PFSK-1 (cell line): ENCODE data around the gene WDR43.

Source experiments
- FOXP2 ChIP-seq: optimal IDR thresholded peaks from 2 replicates; pipeline ENCODE3; 2011; ENCODE audit warnings: borderline replicate concordance, control low read depth, inconsistent platforms; ENCODE audit not compliant: insufficient read depth; ENCODE audit errors: extremely low read length, extremely low read depth
- POLR2AphosphoS5 ChIP-seq: IDR thresholded peaks from 2 replicates; pipeline ENCODE4 v1.6.1; 2012; ENCODE audit warnings: low read depth, mild to moderate bottlenecking, control low read depth, low read length, moderate library complexity
- SIN3A ChIP-seq: IDR thresholded peaks from 2 replicates; pipeline ENCODE4 v1.6.1; 2012; ENCODE audit warnings: mild to moderate bottlenecking, low read length, moderate library complexity, borderline replicate concordance; ENCODE audit not compliant: insufficient read depth
- TAF1 ChIP-seq: IDR thresholded peaks from 2 replicates; pipeline ENCODE4 v1.6.1; 2012; ENCODE audit warnings: low read length, control low read depth, borderline replicate concordance; ENCODE audit not compliant: insufficient read depth
- TF ChIP-seq, protein P1 (sequence below), 2 experiments: IDR thresholded peaks; 2 replicates each; pipeline versions ENCODE4 v1.6.1 to v1.8.0; 2011 to 2012; ENCODE audit warnings: low read depth in 2 of 2, low read length in 2 of 2, control low read depth in 1 of 2, inconsistent platforms in 1 of 2, mild to moderate bottlenecking in 1 of 2, moderate library complexity in 1 of 2; ENCODE audit not compliant: insufficient read depth in 1 of 2

Gene WDR43

DNA sequence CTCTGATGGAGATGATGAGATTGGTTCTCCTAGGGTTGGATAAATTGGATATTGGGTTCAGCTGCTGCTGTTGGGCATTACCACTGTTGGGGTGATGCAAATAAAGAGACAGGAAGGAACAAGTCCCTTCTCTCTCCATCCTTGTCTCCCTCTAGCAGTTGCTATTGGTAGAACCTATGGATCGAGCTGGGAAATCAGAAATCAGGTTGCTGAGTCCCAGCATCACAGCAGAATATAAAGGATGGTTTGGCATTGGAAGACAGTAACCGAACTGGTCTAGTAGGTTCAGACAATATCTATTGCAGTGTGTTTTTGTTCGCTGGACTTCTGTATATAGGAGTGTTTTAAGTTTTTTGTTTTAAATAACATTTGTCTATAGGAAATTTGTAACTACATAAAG, 8.1 kb downstream of the WDR43 start:
- TF ChIP-seq POLR2AphosphoS5 (no peak), FOXP2 (no peak), SIN3A (no peak), TAF1 (no peak)
- TF ChIP-seq, protein P1, sequence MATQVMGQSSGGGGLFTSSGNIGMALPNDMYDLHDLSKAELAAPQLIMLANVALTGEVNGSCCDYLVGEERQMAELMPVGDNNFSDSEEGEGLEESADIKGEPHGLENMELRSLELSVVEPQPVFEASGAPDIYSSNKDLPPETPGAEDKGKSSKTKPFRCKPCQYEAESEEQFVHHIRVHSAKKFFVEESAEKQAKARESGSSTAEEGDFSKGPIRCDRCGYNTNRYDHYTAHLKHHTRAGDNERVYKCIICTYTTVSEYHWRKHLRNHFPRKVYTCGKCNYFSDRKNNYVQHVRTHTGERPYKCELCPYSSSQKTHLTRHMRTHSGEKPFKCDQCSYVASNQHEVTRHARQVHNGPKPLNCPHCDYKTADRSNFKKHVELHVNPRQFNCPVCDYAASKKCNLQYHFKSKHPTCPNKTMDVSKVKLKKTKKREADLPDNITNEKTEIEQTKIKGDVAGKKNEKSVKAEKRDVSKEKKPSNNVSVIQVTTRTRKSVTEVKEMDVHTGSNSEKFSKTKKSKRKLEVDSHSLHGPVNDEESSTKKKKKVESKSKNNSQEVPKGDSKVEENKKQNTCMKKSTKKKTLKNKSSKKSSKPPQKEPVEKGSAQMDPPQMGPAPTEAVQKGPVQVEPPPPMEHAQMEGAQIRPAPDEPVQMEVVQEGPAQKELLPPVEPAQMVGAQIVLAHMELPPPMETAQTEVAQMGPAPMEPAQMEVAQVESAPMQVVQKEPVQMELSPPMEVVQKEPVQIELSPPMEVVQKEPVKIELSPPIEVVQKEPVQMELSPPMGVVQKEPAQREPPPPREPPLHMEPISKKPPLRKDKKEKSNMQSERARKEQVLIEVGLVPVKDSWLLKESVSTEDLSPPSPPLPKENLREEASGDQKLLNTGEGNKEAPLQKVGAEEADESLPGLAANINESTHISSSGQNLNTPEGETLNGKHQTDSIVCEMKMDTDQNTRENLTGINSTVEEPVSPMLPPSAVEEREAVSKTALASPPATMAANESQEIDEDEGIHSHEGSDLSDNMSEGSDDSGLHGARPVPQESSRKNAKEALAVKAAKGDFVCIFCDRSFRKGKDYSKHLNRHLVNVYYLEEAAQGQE (IDR thresholded peaks at IDR 0.05; ENCODE audit: insufficient read depth in 1 of 2, low read depth in 2 of 2, low read length in 2 of 2), result no peak

DNA sequence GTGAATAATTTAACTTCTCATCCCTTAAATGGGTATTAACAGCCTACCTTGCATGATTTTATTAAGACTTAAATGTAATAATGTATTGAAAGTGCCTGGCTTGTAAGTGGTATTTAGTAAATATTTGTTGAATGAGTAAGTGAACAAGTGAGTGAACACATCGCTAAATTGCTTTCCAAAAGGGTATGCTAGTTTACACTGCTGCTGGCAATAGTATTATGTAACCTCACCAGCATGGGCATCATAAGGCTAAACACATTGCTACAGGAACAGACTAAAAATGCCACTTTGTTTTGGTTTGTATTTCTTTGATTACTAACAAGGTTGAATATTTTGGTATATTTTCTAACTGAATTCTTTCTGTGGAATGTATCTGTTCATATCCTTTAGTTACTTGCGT, 9.8 kb downstream of the WDR43 start:
- TF ChIP-seq FOXP2, result no peak
- TF ChIP-seq, protein P1 (IDR thresholded peaks at IDR 0.05; ENCODE audit: insufficient read depth in 1 of 2, low read depth in 2 of 2, low read length in 2 of 2), result no peak
- TF ChIP-seq SIN3A, result no peak
- no peak for TF ChIP-seq POLR2AphosphoS5
- TF ChIP-seq TAF1, result no peak

DNA sequence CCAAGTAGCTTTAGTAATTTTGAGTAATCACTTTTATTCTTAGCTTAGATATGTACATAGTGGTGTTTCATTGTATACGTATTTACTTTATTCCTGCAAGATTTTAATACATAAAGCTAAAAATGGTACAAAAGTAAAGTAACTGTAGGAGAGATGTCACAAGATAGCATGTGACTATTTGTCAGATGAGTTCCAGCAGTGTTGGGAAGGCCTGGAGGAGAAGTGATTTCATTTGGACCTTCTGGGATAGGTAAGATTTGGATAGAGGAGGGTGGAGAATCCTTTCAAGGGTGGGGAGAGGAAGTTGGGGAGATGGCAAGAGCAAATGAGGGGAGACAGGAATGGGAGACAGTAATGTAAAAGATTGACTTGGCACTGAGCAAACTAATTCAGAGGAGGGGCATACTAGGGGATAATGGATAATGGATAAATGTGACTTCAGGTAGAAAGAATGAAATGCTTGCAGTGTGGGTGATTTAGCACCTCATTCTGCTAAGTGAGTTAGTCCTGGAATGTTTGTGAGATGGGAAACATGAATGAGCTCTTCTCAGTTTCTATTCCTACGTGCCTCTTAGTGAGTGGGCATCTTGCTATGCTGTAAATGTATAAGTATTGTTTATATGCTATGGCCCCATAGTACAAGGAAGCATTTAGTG, 10.5 kb downstream of the WDR43 start:
- TF ChIP-seq SIN3A, result no peak
- TF ChIP-seq POLR2AphosphoS5, result no peak

DNA sequence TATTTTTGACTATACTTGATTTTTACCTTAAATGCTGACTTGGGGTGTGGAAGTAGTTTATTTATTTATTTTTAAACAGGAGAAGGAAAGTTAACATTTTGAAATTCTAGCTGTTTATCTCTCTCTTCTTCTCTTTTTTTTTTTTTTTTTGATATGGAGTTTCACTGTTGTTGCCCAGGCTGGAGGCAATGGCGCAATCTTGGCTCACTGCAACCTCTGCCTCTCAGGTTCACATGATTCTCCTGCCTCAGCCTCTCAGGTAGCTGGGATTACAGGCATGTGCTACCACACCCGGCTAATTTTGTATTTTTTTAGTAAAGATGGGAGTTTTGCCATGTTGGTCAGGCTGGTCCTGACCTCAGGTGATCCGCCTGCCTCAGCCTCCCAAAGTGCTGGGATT, 11.1 kb downstream of the WDR43 start:
- no peak for TF ChIP-seq TAF1
- no peak for TF ChIP-seq FOXP2

- TF ChIP-seq POLR2AphosphoS5 (no peak), FOXP2 (no peak), SIN3A (no peak), TAF1 (no peak)
- TF ChIP-seq, protein P1 (IDR thresholded peaks at IDR 0.05; ENCODE audit: insufficient read depth in 1 of 2, low read depth in 2 of 2, low read length in 2 of 2), result no peak
Observed at GRCh38 chr2:28906376-28906775, 11.9 kb downstream of the WDR43 start.

DNA sequence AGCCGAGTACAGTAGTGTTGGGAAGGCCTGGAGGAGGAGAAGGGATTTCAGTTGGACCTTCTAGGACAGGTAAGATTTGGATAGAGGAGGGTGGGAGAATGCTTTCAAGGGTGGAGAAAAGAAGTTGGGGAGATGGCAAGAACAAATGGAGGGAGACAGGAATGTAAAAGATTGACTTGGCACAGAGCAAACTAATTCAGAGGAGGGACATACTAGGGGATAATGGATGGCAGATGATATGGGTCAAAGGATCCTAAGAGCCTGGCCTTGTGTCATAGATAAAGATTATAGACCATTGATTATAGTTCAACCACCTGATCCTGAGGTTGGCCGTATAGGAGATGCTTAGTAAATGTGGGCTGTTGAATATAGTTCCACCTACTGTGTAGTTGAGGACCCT, 12.4 kb downstream of the WDR43 start:
- TF ChIP-seq, protein P1 (IDR thresholded peaks at IDR 0.05; ENCODE audit: insufficient read depth in 1 of 2, low read depth in 2 of 2, low read length in 2 of 2), result no peak
- TF ChIP-seq POLR2AphosphoS5, result 0 out of 2 replicates have a peak, but pooled peaks have one; percentile 42
